Osteoblast (primary cell): ENCODE data around the gene C4orf33. TPM values are rescaled to one million over a fixed set of nuclear protein-coding genes. Genes with fewer than 3 reads are reported as not detected.

ENCODE experiments used
- DNase-seq: peaks from one replicate; pipeline ENCODE4 v3.0.0; 2011; ENCODE audit warnings: low spot score, mixed read lengths; ENCODE audit not compliant: insufficient read length; ENCODE audit errors: missing footprints
- H2AFZ ChIP-seq: 2 replicates; pipeline ENCODE4 v1.6.0; 2011; ENCODE audit warnings: mild to moderate bottlenecking, low read length
- H3K27ac ChIP-seq: 2 replicates; pipeline ENCODE4 v1.5.1; 2011; ENCODE audit warnings: mild to moderate bottlenecking, low read depth, low read length, moderate library complexity
- H3K27me3 ChIP-seq: 2 replicates; pipeline ENCODE4 v1.6.0; 2012; ENCODE audit warnings: mild to moderate bottlenecking, control low read depth, inconsistent platforms, low read length, moderate library complexity; ENCODE audit not compliant: insufficient read depth
- H3K36me3 ChIP-seq: 2 replicates; pipeline ENCODE4 v1.5.1; 2011; ENCODE audit warnings: mild to moderate bottlenecking, low read length, control low read depth, moderate library complexity; ENCODE audit not compliant: insufficient read depth
- H3K4me1 ChIP-seq: 2 replicates; pipeline ENCODE4 v1.5.1; 2011; ENCODE audit warnings: mild to moderate bottlenecking, low read length, control low read depth, moderate library complexity; ENCODE audit not compliant: insufficient read depth
- H3K4me2 ChIP-seq: 2 replicates; pipeline ENCODE4 v1.6.0; 2011; ENCODE audit warnings: mild to moderate bottlenecking, low read length; ENCODE audit not compliant: insufficient read depth
- H3K4me3 ChIP-seq: fragments of 200-600 bp; sonication (generic); 3 replicates; pipeline ENCODE4 v1.5.1; 2012; ENCODE audit warnings: mild to moderate bottlenecking, low read length, inconsistent platforms; ENCODE audit not compliant: insufficient read depth
- H3K79me2 ChIP-seq: 2 replicates; pipeline ENCODE4 v1.6.0; 2012; ENCODE audit warnings: mild to moderate bottlenecking, low read length, control low read depth, inconsistent platforms; ENCODE audit not compliant: insufficient read depth
- H3K9me3 ChIP-seq: 2 replicates; pipeline ENCODE4 v1.5.1; 2011; ENCODE audit warnings: low read depth, low read length, control low read depth
- H4K20me1 ChIP-seq: 2 replicates; pipeline ENCODE4 v1.6.0; 2012; ENCODE audit warnings: mild to moderate bottlenecking, low read length, control low read depth; ENCODE audit not compliant: insufficient read depth
- total RNA-seq: library from RNA; depleted of rRNA; stranded (reverse); fragments of >200 nt; gene quantifications from 2 replicates; pipeline ENCODE4 v1.2.3, GENCODE V29; 2012
- TF ChIP-seq, protein P1 (sequence below): IDR thresholded peaks from 2 replicates; pipeline ENCODE4 v1.5.1; 2011; ENCODE audit warnings: mild to moderate bottlenecking, low read depth, low read length, moderate library complexity; ENCODE audit errors: extremely low read depth

Gene C4orf33
- total RNA-seq, 1 donor = 11.9 TPM

DNA sequence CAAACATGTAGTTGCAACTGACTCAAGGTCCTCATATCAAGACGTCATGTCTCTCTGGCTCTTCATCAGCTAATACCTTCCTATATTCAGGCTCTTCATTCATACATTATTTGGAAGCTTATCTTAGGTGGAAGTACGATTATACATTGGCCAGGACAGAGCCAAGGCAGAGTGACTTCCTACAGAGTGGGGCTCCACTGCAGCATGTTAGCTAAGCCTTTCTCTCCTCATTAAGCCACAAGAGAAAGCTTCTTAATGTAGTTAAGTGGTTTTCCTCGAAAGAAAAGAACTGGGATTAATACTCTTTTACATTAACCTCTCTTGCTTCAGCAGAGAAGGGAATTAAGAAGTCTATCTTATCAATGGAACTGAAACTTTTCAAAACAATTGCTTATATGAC is 15.0 kb downstream of the C4orf33 start:
- no peak for DNase-seq
- H4K20me1 ChIP-seq = no peaks in the 10 kb centered on the region
- no peaks in the 10 kb centered on the region for H3K9me3 ChIP-seq
- H3K27ac ChIP-seq = no peak overlapping the region
- H3K36me3 ChIP-seq = no peaks in the 10 kb centered on the region
- H3K79me2 ChIP-seq = no peaks in the 10 kb centered on the region
- H3K4me3 ChIP-seq = no peak overlapping the region
- no peaks in the 10 kb centered on the region for H3K4me1 ChIP-seq
- H3K27me3 ChIP-seq = no peaks in the 10 kb centered on the region
- no peak overlapping the region for H2AFZ ChIP-seq
- no peak overlapping the region for H3K4me2 ChIP-seq
- TF ChIP-seq, protein P1, sequence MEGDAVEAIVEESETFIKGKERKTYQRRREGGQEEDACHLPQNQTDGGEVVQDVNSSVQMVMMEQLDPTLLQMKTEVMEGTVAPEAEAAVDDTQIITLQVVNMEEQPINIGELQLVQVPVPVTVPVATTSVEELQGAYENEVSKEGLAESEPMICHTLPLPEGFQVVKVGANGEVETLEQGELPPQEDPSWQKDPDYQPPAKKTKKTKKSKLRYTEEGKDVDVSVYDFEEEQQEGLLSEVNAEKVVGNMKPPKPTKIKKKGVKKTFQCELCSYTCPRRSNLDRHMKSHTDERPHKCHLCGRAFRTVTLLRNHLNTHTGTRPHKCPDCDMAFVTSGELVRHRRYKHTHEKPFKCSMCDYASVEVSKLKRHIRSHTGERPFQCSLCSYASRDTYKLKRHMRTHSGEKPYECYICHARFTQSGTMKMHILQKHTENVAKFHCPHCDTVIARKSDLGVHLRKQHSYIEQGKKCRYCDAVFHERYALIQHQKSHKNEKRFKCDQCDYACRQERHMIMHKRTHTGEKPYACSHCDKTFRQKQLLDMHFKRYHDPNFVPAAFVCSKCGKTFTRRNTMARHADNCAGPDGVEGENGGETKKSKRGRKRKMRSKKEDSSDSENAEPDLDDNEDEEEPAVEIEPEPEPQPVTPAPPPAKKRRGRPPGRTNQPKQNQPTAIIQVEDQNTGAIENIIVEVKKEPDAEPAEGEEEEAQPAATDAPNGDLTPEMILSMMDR = no peak

DNA sequence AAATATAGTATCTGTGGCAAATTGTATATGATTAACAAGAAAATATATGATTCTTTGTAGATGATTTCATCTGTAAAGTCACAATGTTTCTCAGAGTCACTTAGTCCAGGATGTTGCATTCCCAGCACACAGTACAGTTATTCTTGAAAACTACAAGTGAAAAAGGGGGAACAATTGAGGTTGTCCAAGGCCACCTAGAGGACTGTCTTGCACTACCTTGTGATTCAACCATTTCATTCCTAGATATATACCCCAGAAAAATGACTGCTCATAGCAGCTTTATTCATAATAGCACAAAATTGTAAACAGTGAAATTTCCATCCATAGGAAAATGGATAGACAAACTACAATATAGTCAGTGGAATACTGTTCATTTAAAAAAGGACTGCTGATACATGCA is 16.0 kb downstream of the C4orf33 start:
- DNase-seq = no peak
- H3K9me3 ChIP-seq = no peaks in the 10 kb centered on the region
- no peaks in the 10 kb centered on the region for H3K4me1 ChIP-seq
- H3K36me3 ChIP-seq = no peaks in the 10 kb centered on the region
- no peaks in the 10 kb centered on the region for H3K27me3 ChIP-seq
- H4K20me1 ChIP-seq = no peaks in the 10 kb centered on the region
- H3K27ac ChIP-seq = no peak overlapping the region
- H3K79me2 ChIP-seq = no peaks in the 10 kb centered on the region
- H2AFZ ChIP-seq = no peak overlapping the region
- TF ChIP-seq, protein P1 = no peak
- H3K4me2 ChIP-seq = no peak overlapping the region
- H3K4me3 ChIP-seq = no peak overlapping the region

DNA sequence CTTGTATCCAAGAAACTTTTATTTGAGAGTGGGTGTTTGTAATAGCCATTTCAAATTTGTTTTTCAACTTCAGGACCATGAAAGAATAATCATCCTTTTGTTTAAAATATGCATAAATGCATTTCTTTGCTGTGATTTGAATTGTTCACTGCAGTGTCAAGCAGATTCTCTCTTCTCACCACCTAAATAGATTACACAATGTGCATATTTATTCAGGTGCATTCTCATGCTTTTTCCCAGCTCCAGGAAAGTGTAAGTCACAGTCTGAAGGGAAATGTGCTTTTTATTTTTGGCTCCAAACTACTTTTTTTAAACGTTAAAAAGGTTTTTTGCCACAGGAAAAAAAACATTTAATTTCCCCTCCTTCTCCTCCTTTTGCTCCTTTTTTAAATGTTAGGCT is 17.5 kb downstream of the C4orf33 start:
- Histone ChIP-seq H3K4me1 (no peaks in the 10 kb centered on the region), H3K4me2 (no peak overlapping the region), H3K9me3 (no peaks in the 10 kb centered on the region), H3K4me3 (no peak overlapping the region), H3K79me2 (no peaks in the 10 kb centered on the region), H4K20me1 (no peaks in the 10 kb centered on the region), H3K27ac (no peak overlapping the region), H3K36me3 (no peaks in the 10 kb centered on the region), H3K27me3 (no peaks in the 10 kb centered on the region), H2AFZ (no peak overlapping the region)
- TF ChIP-seq, protein P1 = no peak
- no peak for DNase-seq

DNA sequence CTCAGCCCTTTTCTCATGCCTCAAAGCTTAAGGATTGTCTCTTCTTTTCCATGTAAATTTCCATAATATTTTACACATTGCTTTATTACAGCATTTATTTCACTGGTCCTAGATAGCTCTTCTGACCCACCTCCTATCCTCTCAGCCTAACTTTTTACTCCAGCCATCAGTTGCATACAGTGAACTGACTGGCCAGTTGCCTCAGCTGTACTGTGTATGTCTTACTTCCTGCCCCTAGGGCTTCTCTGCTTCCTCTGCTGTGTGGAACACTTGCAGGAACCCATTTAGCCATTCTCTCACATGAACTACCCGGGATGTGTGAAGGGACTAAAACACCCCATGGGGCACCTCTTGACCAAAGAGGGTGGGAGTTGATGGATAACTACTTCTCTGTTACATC is 18.0 kb downstream of the C4orf33 start:
- Histone ChIP-seq H3K9me3 (no peaks in the 10 kb centered on the region), H2AFZ (no peak overlapping the region), H3K27ac (no peak overlapping the region), H4K20me1 (no peaks in the 10 kb centered on the region), H3K36me3 (no peaks in the 10 kb centered on the region), H3K4me2 (no peak overlapping the region), H3K79me2 (no peaks in the 10 kb centered on the region), H3K4me1 (no peaks in the 10 kb centered on the region), H3K4me3 (no peak overlapping the region), H3K27me3 (no peaks in the 10 kb centered on the region)
- TF ChIP-seq, protein P1 = no peak
- no peak for DNase-seq
